HG02623 (cell line): ENCODE data around the gene BGN.

Experiments
- ATAC-seq: cut with Tn5 transposase; IDR thresholded peaks from one replicate; pipeline ENCODE4 v1.9.1; 2021; ENCODE audit warnings: moderate library complexity; ENCODE audit not compliant: unreplicated experiment

BGN gene

GRCh38 chrX:153524234-153524633 lies 29.5 kb downstream of the BGN start:
- ATAC-seq: no peak

- ATAC-seq: no peak
Observed at GRCh38 chrX:153525451-153525850, 30.7 kb downstream of the BGN start.

GRCh38 chrX:153526042-153526441 lies 31.3 kb downstream of the BGN start:
- no peak for ATAC-seq

DNA sequence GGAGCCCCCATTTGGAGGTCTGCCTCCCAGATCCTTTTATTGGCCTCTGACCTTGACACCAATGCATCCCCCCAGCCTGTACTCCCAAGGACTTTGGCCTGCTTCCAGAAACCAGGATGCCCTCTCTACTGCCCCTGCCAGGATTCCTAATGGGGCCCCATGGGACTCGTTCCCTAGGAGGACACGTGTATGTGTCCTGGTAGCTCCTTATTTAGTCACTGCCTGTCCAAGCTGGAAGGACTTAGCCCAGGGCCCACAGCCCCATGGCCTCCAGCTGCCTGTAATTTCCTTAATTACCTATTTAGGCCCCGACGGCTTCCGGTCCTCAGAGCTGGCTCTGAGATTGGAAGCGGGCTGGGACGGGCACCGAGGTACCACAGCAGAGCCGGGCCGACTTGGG lies 32.0 kb downstream of the BGN start:
- ATAC-seq: no peak

GRCh38 chrX:153527208-153527607 lies 32.4 kb downstream of the BGN start:
- ATAC-seq: no peak

- no peak for ATAC-seq
Observed at GRCh38 chrX:153530411-153531129, 35.8 kb downstream of the BGN start.

DNA sequence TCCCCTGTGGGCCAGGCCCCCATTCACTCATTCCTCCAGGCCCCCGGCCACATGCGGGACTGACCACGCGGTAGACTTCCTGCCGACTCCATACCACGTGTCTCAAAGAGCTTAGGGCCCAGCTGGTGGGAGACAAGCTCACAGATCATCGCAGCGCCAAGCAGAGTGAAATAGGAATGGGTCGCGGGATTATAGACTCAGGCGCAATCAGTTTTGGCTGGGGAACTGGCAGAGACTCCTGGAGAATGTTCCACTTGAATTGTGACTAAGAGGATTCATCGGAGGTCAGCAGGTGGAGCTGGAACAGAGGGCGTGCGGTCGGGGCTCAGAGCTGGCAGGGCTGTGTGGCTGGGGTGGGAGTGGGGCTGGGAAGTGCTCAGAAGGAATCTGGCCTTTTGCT lies 38.3 kb downstream of the BGN start:
- no peak for ATAC-seq

DNA sequence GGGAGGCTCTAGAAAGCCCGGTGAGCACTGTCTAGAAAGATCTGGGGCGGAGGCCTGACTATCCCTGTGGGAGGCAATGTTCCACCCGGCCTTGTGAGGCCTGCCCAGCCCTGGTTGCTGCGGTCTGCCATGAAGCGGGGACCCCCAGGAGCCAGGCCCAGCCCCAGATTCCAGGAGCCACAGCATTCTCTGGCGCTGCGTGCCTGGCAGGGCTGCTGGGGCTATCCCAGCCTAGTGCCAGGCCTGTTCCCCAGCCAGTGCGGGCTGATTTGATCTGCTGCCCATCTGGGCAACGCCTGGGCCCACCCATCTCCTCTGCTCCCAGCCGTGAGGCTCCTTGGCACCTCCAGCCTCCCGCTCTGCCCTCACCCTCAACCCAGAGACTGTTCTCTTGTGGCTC lies 42.3 kb downstream of the BGN start:
- no peak for ATAC-seq

DNA sequence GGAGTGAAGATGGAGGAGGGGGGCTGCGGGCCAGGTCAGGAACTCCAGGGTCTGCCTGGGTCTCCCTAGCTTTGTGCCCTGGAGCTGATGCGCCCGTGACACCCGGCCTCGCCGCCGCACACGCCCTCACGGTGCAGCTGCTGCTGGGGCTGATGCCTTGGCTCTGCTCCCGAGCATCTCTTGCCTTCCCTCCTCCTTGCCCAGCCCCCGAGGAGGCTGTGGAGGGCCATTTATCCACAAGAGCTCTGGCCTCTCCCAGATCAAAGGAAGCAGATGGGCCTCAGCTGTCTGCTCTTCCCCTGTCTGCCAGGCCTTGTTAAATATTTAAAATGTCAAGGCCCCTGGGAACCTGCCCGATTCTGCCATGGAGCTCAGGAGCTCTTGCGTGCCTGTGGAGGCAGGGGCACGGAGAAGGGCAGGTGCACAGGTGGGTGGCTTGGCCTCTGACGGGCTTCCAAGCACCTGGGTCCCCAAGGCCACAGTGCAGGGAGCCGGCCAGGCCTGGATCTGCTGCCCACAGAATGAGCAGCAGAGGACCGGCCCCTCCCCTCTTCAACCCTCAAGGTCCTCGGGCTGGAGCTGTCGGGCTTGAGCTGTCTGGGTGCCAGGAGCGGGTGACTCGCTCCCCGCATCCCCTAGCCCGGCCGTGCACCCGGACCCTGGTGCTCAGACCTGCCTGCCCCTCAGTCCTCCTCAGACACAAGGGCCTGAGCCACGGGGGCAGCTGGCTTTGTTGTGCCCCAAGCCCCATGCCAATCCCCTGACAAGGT lies 42.9 kb downstream of the BGN start:
- ATAC-seq: no peak

DNA sequence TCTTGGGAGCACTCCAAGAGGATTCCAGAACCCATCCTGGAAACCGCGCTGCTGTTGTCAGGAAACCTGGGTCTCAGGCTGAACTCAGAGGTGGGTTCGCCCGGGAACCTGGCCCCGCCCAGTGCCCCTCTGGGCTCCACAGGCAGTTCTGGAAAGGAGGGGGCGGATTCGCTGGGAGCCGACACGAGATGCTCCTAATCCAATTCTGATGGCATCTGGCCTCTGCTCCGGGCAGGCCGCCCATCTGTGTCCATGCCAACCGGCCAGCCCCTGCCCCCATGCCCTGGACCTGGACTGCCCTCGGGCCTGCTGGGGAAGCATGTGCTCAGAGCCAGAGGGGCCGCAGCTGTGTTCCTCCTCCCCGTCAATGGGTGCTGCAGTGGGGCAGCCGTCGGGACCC lies 43.6 kb downstream of the BGN start:
- ATAC-seq: no peak

DNA sequence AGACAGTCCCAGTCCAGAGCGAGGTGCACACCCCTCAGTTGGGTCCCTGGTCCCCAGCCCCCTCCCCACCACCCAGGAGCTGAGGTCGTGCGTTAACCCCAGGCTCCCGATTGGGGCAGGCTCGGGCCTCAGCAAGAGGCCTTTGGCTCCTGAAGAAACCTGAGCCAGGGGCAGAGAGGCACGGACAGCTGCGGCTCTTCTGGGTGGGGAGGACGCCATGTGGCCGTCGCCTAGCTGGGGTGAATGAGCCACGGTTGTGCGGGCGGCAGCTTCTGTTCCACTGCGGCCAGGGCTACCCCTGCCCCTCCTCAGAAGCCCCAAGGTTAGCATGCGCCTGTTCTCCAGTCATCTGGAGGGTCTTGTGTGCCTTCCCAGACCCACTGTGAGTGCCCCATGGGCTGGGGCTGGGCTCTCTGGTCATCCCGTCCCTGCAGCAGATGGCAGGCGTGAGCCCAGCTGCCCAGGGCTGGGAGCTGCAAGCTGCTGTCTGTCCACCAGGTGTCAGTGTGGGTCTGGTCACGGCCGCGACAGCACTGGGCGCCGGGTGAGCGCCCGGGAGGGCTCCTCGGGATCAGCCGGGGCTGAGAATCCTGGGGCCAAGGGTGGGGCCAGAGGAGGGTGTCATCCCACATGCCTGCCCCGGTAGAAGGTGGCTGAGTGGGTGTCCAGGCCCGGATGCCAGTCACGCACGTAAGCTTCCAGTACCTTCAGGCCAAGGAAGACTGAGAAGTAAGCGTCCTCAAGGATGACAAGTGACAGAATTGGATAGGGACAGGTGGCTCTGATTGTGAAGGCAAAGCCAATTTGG lies 44.6 kb downstream of the BGN start:
- ATAC-seq: no peak

- no peak for ATAC-seq
Observed at GRCh38 chrX:153539979-153540358, 45.2 kb downstream of the BGN start.

- ATAC-seq: no peak
Observed at GRCh38 chrX:153544727-153545126, 49.9 kb downstream of the BGN start.

GRCh38 chrX:153546386-153546785 lies 51.6 kb downstream of the BGN start:
- ATAC-seq: no peak

DNA sequence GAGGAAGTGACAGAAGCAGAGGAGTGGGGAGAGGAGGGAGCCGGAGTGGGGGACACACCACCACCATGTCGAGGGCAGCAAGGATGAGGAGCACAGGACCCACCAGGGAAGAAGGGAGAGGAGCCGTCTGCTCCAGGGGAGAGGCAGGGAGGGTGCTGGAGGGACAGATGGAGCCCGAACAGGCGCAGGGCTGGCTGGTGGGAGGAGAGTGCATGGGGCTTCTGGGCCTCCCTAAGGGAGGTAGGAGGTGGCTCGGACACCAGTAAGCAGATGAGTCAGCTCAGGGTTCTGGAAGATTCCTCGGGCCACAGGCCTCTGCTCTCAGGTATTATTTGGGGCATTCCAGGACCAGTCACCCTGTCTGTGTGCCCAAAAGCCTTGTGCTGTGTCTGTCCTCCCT lies 52.4 kb downstream of the BGN start:
- no peak for ATAC-seq

GRCh38 chrX:153549231-153549630 lies 54.5 kb downstream of the BGN start:
- no peak for ATAC-seq

- no peak for ATAC-seq
Observed at GRCh38 chrX:153549807-153550206, 55.0 kb downstream of the BGN start.

DNA sequence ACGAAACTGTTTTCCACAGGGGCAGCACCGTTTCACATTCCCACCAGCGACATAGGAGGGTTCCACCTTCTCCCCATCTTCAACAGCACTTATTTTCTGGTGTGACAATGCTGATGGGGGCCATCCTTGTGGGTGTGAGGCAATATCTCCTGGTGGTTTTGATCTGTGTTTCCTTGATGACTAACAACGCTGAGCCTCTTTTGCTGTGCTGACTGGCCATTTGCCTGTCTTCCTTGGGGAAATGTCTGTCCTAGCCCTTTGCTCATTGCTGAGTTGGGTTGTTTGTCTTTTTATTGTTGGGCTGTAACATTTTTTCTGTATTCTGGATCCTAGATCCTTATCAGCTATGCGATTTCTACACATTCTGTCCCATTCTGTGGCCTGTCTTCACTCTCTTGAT lies 56.4 kb downstream of the BGN start:
- no peak for ATAC-seq

DNA sequence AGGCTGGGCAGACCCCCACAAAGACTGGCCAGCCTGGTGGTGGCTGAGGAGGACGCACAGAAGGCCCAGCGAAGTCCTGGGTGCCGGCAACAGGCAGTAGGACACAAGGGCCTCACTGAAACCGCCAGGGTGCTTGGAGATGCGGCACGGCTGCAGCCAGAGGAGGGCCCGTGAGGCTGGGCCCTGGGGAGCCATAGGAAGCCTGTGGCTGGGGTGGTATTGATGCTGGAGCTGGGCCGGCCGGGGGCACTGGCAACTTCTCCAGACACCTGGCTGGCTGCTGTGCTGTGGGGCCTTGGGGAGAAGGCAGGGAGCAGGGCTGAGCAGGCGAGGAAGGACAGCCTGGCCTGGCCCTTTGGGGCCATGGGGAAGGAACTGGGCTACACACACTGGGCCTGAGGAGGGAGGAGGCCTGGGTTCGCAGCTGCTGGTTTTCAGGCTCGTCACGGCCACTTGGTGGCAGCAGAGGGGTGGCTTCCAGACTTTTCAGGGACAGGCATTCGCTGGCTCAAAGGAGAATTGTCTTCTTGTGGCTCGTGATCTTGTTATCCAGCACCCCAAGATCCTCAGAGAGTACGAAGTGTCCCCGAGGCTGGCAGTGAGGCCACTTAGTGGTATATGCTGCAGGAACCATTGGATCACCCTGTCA lies 59.9 kb downstream of the BGN start:
- ATAC-seq: no peak

GRCh38 chrX:153556767-153557166 lies 62.0 kb downstream of the BGN start:
- no peak for ATAC-seq

DNA sequence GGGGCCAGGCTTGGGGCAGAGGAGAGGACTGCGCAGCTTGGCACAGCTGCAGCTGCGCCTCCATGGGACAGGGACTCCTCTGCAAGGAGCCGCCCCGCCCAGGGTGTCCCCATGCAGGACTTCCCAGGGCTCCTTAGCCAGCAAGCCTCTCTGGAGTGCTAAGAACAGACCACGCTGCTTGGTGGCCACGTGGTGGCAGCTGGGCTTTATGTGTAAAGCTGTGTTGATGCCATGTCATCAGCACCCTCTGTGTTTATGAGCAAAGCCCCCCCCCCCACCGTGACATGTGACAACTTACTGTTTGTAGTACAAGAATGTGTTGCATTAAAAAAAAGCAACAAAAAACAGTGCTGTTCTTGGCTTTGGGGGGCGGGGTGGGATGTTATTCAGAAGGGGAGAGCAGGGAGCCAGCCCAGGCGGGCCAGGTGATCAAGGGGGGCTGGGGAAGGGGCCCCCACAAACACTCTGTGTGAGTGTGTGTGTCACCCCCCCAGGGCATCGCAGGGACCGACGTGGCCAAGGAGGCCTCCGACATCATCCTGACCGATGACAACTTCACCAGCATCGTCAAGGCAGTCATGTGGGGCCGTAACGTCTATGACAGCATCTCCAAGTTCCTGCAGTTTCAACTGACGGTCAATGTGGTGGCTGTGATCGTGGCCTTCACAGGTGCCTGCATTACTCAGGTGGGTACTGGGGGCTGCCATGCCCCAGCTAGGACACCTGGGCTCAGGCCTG lies 63.0 kb downstream of the BGN start:
- no peak for ATAC-seq
